MV-4-11 (cell line): ENCODE data around the gene FN1.
A peak's percentile ranks its signal among the peaks of the same experiment; 100 is the strongest.

ENCODE experiments used
- DNase-seq: peaks from one replicate; lab custom pipeline; 2025; lab: John Stamatoyannopoulos, UW

The FN1 gene

GRCh38 chr2:215435870-215436704 is at the start of gene FN1:
FN1 (minus strand) TSS chr2:215436068; CDS start chr2:215435802, 266 bp downstream.
- DNase-seq, result peak; percentile 25

GRCh38 chr2:215485032-215485431 is 49.2 kb upstream of the FN1 start:
- DNase-seq, result no peak

- no peak for DNase-seq
These were observed 48.7 kb upstream of the FN1 start for GRCh38 chr2:215484570-215484969.

- DNase-seq, result no peak
These were observed 47.6 kb upstream of the FN1 start for GRCh38 chr2:215483431-215483830.

- DNase-seq, result no peak
These were observed 43.8 kb upstream of the FN1 start for GRCh38 chr2:215479536-215480240.

GRCh38 chr2:215479121-215479520 is 43.3 kb upstream of the FN1 start:
- DNase-seq, result no peak

GRCh38 chr2:215476424-215476823 is 40.6 kb upstream of the FN1 start:
- DNase-seq, result no peak

- no peak for DNase-seq
These were observed 30.4 kb upstream of the FN1 start for GRCh38 chr2:215466097-215466909.

GRCh38 chr2:215465256-215465655 is 29.4 kb upstream of the FN1 start:
- DNase-seq, result no peak

GRCh38 chr2:215461836-215462532 is 26.1 kb upstream of the FN1 start:
- DNase-seq, result no peak

GRCh38 chr2:215460682-215461382 is 25.0 kb upstream of the FN1 start:
- DNase-seq, result no peak

- no peak for DNase-seq
These were observed 20.1 kb upstream of the FN1 start for GRCh38 chr2:215455958-215456357.

- DNase-seq, result no peak
These were observed 18.8 kb upstream of the FN1 start for GRCh38 chr2:215454519-215455246.

- no peak for DNase-seq
These were observed 16.9 kb upstream of the FN1 start for GRCh38 chr2:215452725-215453124.

- DNase-seq, result no peak
These were observed 15.3 kb upstream of the FN1 start for GRCh38 chr2:215451012-215451756.

GRCh38 chr2:215450188-215451011 is 14.5 kb upstream of the FN1 start:
- DNase-seq, result no peak

GRCh38 chr2:215447673-215448081 is 11.8 kb upstream of the FN1 start:
- no peak for DNase-seq

GRCh38 chr2:215447056-215447455 is 11.2 kb upstream of the FN1 start:
- no peak for DNase-seq

- DNase-seq, result no peak
These were observed 6.5 kb upstream of the FN1 start for GRCh38 chr2:215442401-215442787.
